ENCODE measurements around the gene ATP8A1.

- TF ChIP-seq CTCF (IDR thresholded peaks at IDR 0.05 in 4 of 5, conservative IDR thresholded peaks at IDR 0.05 in 1 of 5) (no peak), POLR2A (IDR thresholded peaks at IDR 0.05) (no peak)
Measured at GRCh38 chr4:42618023-42618422, 38.9 kb downstream of the ATP8A1 start.

All from gastrocnemius medialis (tissue), 4 donors.